Parathyroid adenoma (tissue), 2 donors: ENCODE data around the gene BDH2.

Source experiments
- H2AFZ ChIP-seq: fragments of 300-600 bp; sonication (generic); one replicate; pipeline ENCODE4 v1.7.0; 2017; ENCODE audit warnings: antibody characterized with exemption, mild to moderate bottlenecking
- H3K27ac ChIP-seq: fragments of 300-600 bp; sonication (generic); one replicate; pipeline ENCODE4 v1.7.0; 2017
- H3K27me3 ChIP-seq: fragments of 300-600 bp; sonication (generic); one replicate; pipeline ENCODE4 v1.7.0; 2017; ENCODE audit warnings: low read length; ENCODE audit not compliant: control insufficient read depth, insufficient read depth
- H3K36me3 ChIP-seq: fragments of 300-600 bp; sonication (generic); one replicate; pipeline ENCODE4 v1.7.0; 2017; ENCODE audit warnings: low read length; ENCODE audit not compliant: control insufficient read depth, insufficient read depth
- H3K4me1 ChIP-seq: fragments of 300-600 bp; sonication (generic); one replicate; pipeline ENCODE4 v1.7.0; 2017; ENCODE audit warnings: control low read depth
- H3K4me2 ChIP-seq: fragments of 300-600 bp; sonication (generic); one replicate; pipeline ENCODE4 v1.7.0; 2017; ENCODE audit warnings: low read length
- H3K4me3 ChIP-seq: fragments of 300-600 bp; sonication (generic); one replicate; pipeline ENCODE4 v1.7.0; 2017; ENCODE audit warnings: low read depth, low read length
- H3K79me2 ChIP-seq: fragments of 300-600 bp; sonication (generic); one replicate; pipeline ENCODE4 v1.7.0; 2017; ENCODE audit warnings: control low read depth
- H3K9ac ChIP-seq: fragments of 300-600 bp; sonication (generic); one replicate; pipeline ENCODE4 v1.7.0; 2017; ENCODE audit warnings: mild to moderate bottlenecking
- H3K9me3 ChIP-seq: fragments of 300-600 bp; sonication (generic); one replicate; pipeline ENCODE4 v1.7.0; 2017; ENCODE audit warnings: low read length; ENCODE audit not compliant: control insufficient read depth
- CTCF ChIP-seq: fragments of 300-600 bp; sonication (generic); IDR thresholded peaks from one replicate; pipeline ENCODE4 v1.7.0; 2017; ENCODE audit warnings: antibody characterized with exemption, mild to moderate bottlenecking
- donor health status: primary hyperparathyroidism.

The BDH2 gene

GRCh38 chr4:103098756-103099440 is 736 bp downstream of the BDH2 start:
- no peaks in the 10 kb centered on the region for H3K4me1 ChIP-seq
- no peaks in the 10 kb centered on the region for H3K27me3 ChIP-seq
- no peaks in the 10 kb centered on the region for H3K36me3 ChIP-seq
- H3K9ac ChIP-seq = no peak overlapping the region
- H3K4me3 ChIP-seq = peak overlapping the region; percentile 75
- peak overlapping the region; percentile 77 for H2AFZ ChIP-seq
- peak overlapping the region; percentile 78 for H3K4me2 ChIP-seq
- TF ChIP-seq CTCF = no peak
- H3K27ac ChIP-seq = peak overlapping the region; percentile 33
- peaks cover 2% of the 10 kb centered on the region for H3K79me2 ChIP-seq
- no peaks in the 10 kb centered on the region for H3K9me3 ChIP-seq

GRCh38 chr4:103098341-103098740 is 1.3 kb downstream of the BDH2 start:
- Histone ChIP-seq H3K4me3 (no peak overlapping the region), H3K4me2 (peak overlapping the region; percentile 78), H3K27ac (no peak overlapping the region), H3K36me3 (no peaks in the 10 kb centered on the region), H3K4me1 (no peaks in the 10 kb centered on the region), H3K9me3 (no peaks in the 10 kb centered on the region), H3K9ac (no peak overlapping the region), H3K27me3 (no peaks in the 10 kb centered on the region), H2AFZ (peak overlapping the region; percentile 77), H3K79me2 (peaks cover 2% of the 10 kb centered on the region)
- TF ChIP-seq CTCF = no peak

GRCh38 chr4:103097112-103097511 is 2.5 kb downstream of the BDH2 start:
- no peak for TF ChIP-seq CTCF
- no peak overlapping the region for H3K4me2 ChIP-seq
- no peaks in the 10 kb centered on the region for H3K4me1 ChIP-seq

GRCh38 chr4:103095080-103095479 is 4.6 kb downstream of the BDH2 start:
- no peak overlapping the region for H3K9ac ChIP-seq
- no peak overlapping the region for H3K27ac ChIP-seq

More at GRCh38 chr4:103097112-103097511, 2.5 kb downstream of the BDH2 start:
- H3K4me3 ChIP-seq = no peak overlapping the region
- H3K9ac ChIP-seq = no peak overlapping the region
- H3K27ac ChIP-seq = no peak overlapping the region
- no peak overlapping the region for H2AFZ ChIP-seq
- H3K27me3 ChIP-seq = no peaks in the 10 kb centered on the region
- peaks cover 2% of the 10 kb centered on the region for H3K79me2 ChIP-seq
- no peaks in the 10 kb centered on the region for H3K9me3 ChIP-seq
- H3K36me3 ChIP-seq = no peaks in the 10 kb centered on the region

More at GRCh38 chr4:103095080-103095479, 4.6 kb downstream of the BDH2 start:
- Histone ChIP-seq H2AFZ (no peak overlapping the region), H3K4me2 (no peak overlapping the region), H3K27me3 (no peaks in the 10 kb centered on the region), H3K4me1 (no peaks in the 10 kb centered on the region), H3K79me2 (peaks cover 2% of the 10 kb centered on the region), H3K9me3 (no peaks in the 10 kb centered on the region), H3K4me3 (no peak overlapping the region), H3K36me3 (no peaks in the 10 kb centered on the region)
- no peak for TF ChIP-seq CTCF
